GM10248 (cell line): ENCODE data around the gene LRRC4C.
A peak's percentile ranks its signal among the peaks of the same experiment; 100 is the strongest.

ENCODE experiments used
- CTCF ChIA-PET: fragments of 300-600 bp; sonication (Branson Sonifier 250); formaldehyde crosslinking; extraction: SDS; loops from one replicate; lab custom pipeline; 2021; ENCODE audit warnings: antibody characterized with exemption; lab: Yijun Ruan, JAX
- POLR2A ChIA-PET: fragments of 350-650 bp; sonication (Branson Sonifier 250); formaldehyde crosslinking; extraction: SDS; loops from one replicate; lab custom pipeline; 2020; ENCODE audit warnings: antibody characterized with exemption; lab: Yijun Ruan, JAX
- DNase-seq: peaks from one replicate; pipeline ENCODE4 v3.0.0; 2012; ENCODE audit errors: extremely low spot score
- TF ChIP-seq, protein P1 (sequence below): IDR thresholded peaks from 2 replicates; pipeline ENCODE4 v1.5.1; 2012; ENCODE audit warnings: mild to moderate bottlenecking, low read depth; ENCODE audit errors: extremely low read depth, missing control alignments, control extremely low read depth

Gene LRRC4C

DNA sequence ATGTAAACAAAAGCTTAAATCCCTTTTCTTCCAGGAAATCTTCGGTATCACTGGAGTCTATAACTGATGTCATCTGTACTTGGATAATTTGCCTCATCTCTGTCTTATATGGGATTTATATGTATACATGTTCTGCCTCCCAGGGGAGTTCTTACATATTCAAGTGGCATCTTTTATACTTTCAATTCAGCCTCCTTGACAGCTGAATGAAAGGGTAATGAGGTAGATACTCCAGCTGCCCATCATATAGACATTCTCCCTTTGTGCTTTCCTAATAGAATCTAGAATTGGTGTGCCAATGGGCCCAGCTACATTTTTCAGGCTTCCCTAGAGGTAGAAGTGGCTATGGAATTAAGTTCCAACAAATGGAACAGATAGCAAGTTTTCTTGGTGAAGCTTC is 223.8 kb downstream of the LRRC4C start:
- CTCF ChIA-PET, result no interaction called here
- POLR2A ChIA-PET, result no interaction called here

DNA sequence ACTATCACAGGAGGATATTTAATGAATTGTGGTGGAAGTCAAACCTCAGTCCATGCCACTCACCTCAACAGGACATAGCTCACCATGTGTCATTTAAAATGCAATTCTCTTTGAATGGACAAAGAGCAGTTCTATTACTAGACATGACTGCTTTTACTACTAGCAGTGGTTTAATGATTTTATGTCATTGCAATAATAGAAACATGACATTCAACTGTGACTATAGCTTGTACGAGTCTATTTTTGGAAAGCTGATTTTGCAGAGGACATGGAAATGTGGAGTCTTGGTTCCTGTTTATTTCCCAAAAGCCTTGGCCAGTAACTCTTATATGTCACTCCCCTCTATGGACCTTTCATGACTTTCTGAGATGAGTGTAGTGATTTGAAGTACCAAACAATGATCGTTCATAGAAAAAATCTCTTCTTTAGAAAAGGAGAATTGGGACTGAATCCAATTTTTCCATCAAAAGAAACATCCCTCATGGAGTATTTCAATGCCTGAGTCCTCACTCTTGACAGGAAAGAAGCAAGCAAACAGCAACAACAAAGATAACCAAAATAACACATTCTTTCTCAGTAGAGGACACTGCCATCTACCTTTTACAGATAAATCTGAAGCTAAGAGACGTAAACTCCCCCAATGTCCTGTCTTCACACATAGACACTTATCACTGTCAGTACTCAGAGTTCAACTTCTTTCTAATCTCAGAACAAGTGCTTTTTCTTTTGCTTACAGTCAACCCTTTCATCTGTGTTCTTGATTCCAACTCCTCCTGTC is 233.4 kb downstream of the LRRC4C start:
- TF ChIP-seq, protein P1, sequence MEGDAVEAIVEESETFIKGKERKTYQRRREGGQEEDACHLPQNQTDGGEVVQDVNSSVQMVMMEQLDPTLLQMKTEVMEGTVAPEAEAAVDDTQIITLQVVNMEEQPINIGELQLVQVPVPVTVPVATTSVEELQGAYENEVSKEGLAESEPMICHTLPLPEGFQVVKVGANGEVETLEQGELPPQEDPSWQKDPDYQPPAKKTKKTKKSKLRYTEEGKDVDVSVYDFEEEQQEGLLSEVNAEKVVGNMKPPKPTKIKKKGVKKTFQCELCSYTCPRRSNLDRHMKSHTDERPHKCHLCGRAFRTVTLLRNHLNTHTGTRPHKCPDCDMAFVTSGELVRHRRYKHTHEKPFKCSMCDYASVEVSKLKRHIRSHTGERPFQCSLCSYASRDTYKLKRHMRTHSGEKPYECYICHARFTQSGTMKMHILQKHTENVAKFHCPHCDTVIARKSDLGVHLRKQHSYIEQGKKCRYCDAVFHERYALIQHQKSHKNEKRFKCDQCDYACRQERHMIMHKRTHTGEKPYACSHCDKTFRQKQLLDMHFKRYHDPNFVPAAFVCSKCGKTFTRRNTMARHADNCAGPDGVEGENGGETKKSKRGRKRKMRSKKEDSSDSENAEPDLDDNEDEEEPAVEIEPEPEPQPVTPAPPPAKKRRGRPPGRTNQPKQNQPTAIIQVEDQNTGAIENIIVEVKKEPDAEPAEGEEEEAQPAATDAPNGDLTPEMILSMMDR, result no peak
- ChIA-PET POLR2A (no interaction called here), CTCF (no interaction called here)
- no peak for DNase-seq

More for the DNA sequence above, 223.8 kb downstream of the LRRC4C start:
- TF ChIP-seq, protein P1, result no peak
- DNase-seq, result no peak

DNA sequence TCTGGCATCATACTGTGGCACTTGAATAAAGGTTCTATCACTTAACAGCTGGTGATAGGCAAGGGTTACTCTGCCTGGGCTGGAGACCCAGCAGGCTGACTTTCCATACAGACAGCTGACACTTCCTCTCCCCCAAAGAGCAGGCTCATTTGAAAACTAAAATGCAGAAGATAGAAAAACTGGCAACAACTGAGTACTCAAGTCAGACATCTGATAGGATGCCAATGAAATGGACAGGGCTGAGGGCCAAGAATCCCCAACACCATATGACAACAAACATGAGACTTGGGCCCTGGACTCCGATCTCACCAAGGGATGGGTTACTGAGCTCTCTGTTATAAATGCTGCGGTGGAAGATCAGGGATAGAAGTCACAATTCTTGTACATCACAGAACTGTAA is 237.2 kb downstream of the LRRC4C start:
- POLR2A ChIA-PET, result no interaction called here
- CTCF ChIA-PET, result no interaction called here
- no peak for DNase-seq
- TF ChIP-seq, protein P1, result no peak

GRCh38 chr11:41206388-41206787 is 253.1 kb downstream of the LRRC4C start:
- CTCF ChIA-PET, result interaction anchor here (1.4 kb wide), 1 partner anchor 8 kb away, joined by 5 read pairs; no protein-coding TSS in a partner anchor
- POLR2A ChIA-PET, result no interaction called here
- DNase-seq, result no peak
- TF ChIP-seq, protein P1, result no peak

- no peak for DNase-seq
- TF ChIP-seq, protein P1, result peak; percentile 43
- CTCF ChIA-PET, result interaction anchor here (1.0 to 1.6 kb wide), 5 partner anchors 11 to 894 kb away, joined by 3 to 9 read pairs (median 4); no protein-coding TSS in a partner anchor
- POLR2A ChIA-PET, result no interaction called here
Measured at GRCh38 chr11:41201156-41201555, 258.3 kb downstream of the LRRC4C start.

- TF ChIP-seq, protein P1, result no peak
- CTCF ChIA-PET, result no interaction called here
- DNase-seq, result no peak
- POLR2A ChIA-PET, result no interaction called here
Measured at GRCh38 chr11:41190437-41191082, 268.9 kb downstream of the LRRC4C start.
